Gastroesophageal sphincter (tissue), 4 donors: Measurements from ENCODE around the gene MTMR12. TPM values are rescaled to one million over a fixed set of nuclear protein-coding genes. Genes with fewer than 3 reads are reported as not detected.

Experiments
- ATAC-seq: fragments of 150-250 bp; one replicate; pipeline ENCODE4 v1.9.1; 2016; ENCODE audit warnings: mild to moderate bottlenecking, moderate library complexity
- H3K27ac ChIP-seq, 4 donors: fragments of 200-600 bp; sonication (generic) in 3 of 4; 1 replicate in 3 of 4; 2 replicates in 1 of 4; pipeline ENCODE4 v1.5.1; 2016 to 2019
- H3K27me3 ChIP-seq: fragments of 200-600 bp; sonication (generic); one replicate; pipeline ENCODE4 v1.5.1; 2019
- H3K36me3 ChIP-seq, 2 donors: fragments of 200-600 bp; sonication (generic); one replicate each; pipeline ENCODE4 v1.5.1; 2019; ENCODE audit warnings: control low read depth in 1 of 2
- H3K4me1 ChIP-seq, 3 donors: fragments of 200-600 bp; sonication (generic); 1 replicate in 2 of 3; 2 replicates in 1 of 3; pipeline ENCODE4 v1.5.1; 2016 to 2019; ENCODE audit warnings: control low read depth in 2 of 3
- H3K4me3 ChIP-seq, 2 donors: fragments of 200-600 bp; sonication (generic); one replicate each; pipeline ENCODE4 v1.5.1; 2019; ENCODE audit warnings: mild to moderate bottlenecking in 1 of 2, moderate library complexity in 1 of 2
- H3K9me3 ChIP-seq, 3 donors: fragments of 200-600 bp; sonication (generic); one replicate each; pipeline ENCODE4 v1.5.1; 2017 to 2019; ENCODE audit warnings: control low read depth in 2 of 3
- CTCF ChIP-seq, 4 experiments: fragments of 200-600 bp in 2 of 4; fragments of 450-650 bp in 2 of 4; sonication (generic) in 1 of 4; IDR thresholded peaks; one replicate each; pipeline ENCODE4 v1.5.1; 2017 to 2019; ENCODE audit warnings: antibody characterized with exemption in 4 of 4, mild to moderate bottlenecking in 2 of 4, moderate library complexity in 2 of 4
- EP300 ChIP-seq: sonication (generic); formaldehyde crosslinking; IDR thresholded peaks from one replicate; pipeline ENCODE4 v1.6.1; 2017; ENCODE audit warnings: antibody characterized with exemption, mild to moderate bottlenecking
- POLR2A ChIP-seq, 2 donors: fragments of 450-650 bp; IDR thresholded peaks; one replicate each; pipeline ENCODE4 v1.6.1; 2017; ENCODE audit warnings: antibody characterized with exemption in 2 of 2, mild to moderate bottlenecking in 2 of 2, moderate library complexity in 1 of 2
- POLR2AphosphoS5 ChIP-seq: sonication (generic); formaldehyde crosslinking; IDR thresholded peaks from one replicate; pipeline ENCODE4 v1.6.1; 2017; ENCODE audit warnings: antibody characterized with exemption
- WGBS, 2 donors: methylation state at CpG; one replicate each; pipeline ENCODE4 v1.1.5; 2018; ENCODE audit warnings: low coverage in 1 of 2; 5-methylcytosine and 5-hydroxymethylcytosine counted together
- total RNA-seq, 4 donors: library from RNA; depleted of rRNA; stranded (reverse); fragments of >200 nt; gene quantifications; one replicate each; pipeline ENCODE4 v1.1.0, GENCODE V29; 2016

Gene MTMR12
- total RNA-seq, 4 donors from 2014 or later, result 44.2 to 98.9 (median 68.5) TPM

DNA sequence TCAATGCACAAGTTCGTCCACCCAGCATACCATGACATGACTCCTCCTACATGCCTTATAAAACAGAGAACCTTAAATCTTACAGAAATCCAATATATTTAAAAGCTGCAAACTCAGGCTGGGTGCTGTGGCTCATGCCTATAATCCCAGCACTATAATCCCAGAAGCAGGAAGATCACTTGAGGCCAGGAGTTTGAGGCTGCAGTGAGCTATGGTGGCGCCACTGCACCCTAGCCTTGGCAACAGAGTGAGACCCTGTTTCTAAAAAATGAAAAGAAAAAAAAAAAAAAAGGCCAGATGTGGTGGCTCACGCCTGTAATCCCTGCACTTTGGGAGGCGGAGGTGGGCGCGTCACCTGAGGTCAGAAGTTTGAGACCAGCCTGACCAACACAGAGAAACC lies 68.7 kb downstream of the MTMR12 start:
- no peak for TF ChIP-seq CTCF (IDR thresholded peaks at IDR 0.05)
- TF ChIP-seq EP300, result no peak
- TF ChIP-seq POLR2A (IDR thresholded peaks at IDR 0.05), result no peak
- TF ChIP-seq POLR2AphosphoS5, result no peak
- peaks cover 3 to 90% of the 10 kb centered on the region in 2 donors for H3K36me3 ChIP-seq
- H3K4me3 ChIP-seq, result no peak overlapping the region
- 87 to 89% methylated on average over 3 to 5 of the region's 6 CpGs for WGBS, 2 donors
- peaks cover 0 to 21% (median 0%) of the 10 kb centered on the region in 3 donors for H3K4me1 ChIP-seq
- H3K9me3 ChIP-seq, result no peaks in the 10 kb centered on the region
- H3K27ac ChIP-seq, result no peak overlapping the region
- H3K27me3 ChIP-seq, result no peaks in the 10 kb centered on the region
- no peak for ATAC-seq

DNA sequence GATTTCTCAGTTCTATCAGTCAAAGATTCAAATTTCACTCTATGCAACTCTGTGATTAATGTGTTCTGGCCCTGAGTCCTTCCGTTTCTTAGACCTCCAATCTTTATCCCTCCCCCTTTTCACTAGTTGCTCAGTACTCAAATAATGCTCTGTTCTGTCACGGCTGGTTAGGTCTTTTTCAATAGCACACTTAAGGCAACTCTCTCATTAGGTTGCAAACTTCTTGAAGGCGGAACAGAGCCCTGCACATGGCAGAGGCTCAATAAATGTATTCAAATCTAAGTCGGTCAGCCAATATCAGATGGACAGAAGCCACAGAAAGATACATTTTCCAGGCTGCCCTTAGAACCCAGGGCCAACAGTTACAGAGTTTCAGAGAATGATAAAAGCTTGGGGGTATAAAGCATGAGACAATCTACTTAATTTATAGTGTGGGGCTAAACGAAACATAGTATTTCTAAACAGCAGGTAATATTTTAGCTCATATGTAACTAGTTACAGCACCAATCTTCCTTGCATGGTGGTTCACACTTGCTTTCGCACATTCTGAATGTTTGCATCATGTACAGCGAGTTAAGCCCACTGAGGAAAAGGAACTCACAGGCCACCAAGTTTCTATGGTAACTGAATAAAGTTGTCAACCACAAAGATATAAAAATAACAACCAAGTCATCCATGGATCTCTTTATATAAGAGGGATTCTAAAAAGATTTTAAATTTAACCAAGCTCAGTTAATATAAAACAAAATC lies 71.5 kb downstream of the MTMR12 start:
- Histone ChIP-seq H3K4me1 (peaks cover 0 to 21% (median 0%) of the 10 kb centered on the region in 3 donors), H3K4me3 (no peak overlapping the region), H3K27ac (peak overlapping the region in 2 of 4 donors; percentile 20 to 33), H3K9me3 (no peaks in the 10 kb centered on the region), H3K36me3 (peaks cover 0 to 90% of the 10 kb centered on the region in 2 donors), H3K27me3 (no peaks in the 10 kb centered on the region)
- no peak for ATAC-seq
- 65 to 80% methylated on average over 7 of the region's 7 CpGs for WGBS, 2 donors
- TF ChIP-seq EP300, result no peak
- TF ChIP-seq CTCF (IDR thresholded peaks at IDR 0.05), result no peak
- no peak for TF ChIP-seq POLR2AphosphoS5
- TF ChIP-seq POLR2A (IDR thresholded peaks at IDR 0.05), result no peak

GRCh38 chr5:32239385-32239784 lies 73.4 kb downstream of the MTMR12 start:
- Histone ChIP-seq H3K36me3 (peaks cover 0 to 92% of the 10 kb centered on the region in 2 donors), H3K27me3 (no peaks in the 10 kb centered on the region), H3K4me1 (peaks cover 0 to 24% (median 3%) of the 10 kb centered on the region in 3 donors), H3K9me3 (no peaks in the 10 kb centered on the region), H3K27ac (no peak overlapping the region), H3K4me3 (no peak overlapping the region)
- ATAC-seq, result no peak
- no peak for TF ChIP-seq EP300
- no peak for TF ChIP-seq CTCF (IDR thresholded peaks at IDR 0.05)
- TF ChIP-seq POLR2A (IDR thresholded peaks at IDR 0.05), result no peak
- TF ChIP-seq POLR2AphosphoS5, result no peak
- 85 to 90% methylated on average over 2 to 4 of the region's 5 CpGs for WGBS, 2 donors

GRCh38 chr5:32233696-32234447 lies 78.9 kb downstream of the MTMR12 start:
- no peak overlapping the region for H3K4me3 ChIP-seq
- H3K9me3 ChIP-seq, result no peaks in the 10 kb centered on the region
- peak overlapping the region in 3 of 4 donors; percentile 72 to 82 (median 73) for H3K27ac ChIP-seq
- peaks cover 0 to 68% of the 10 kb centered on the region in 2 donors for H3K36me3 ChIP-seq
- peaks cover 0 to 33% (median 11%) of the 10 kb centered on the region in 3 donors for H3K4me1 ChIP-seq
- peak; percentile 23 for ATAC-seq
- WGBS, 2 donors, result 65 to 69% methylated on average over 4 to 7 of the region's 10 CpGs
- H3K27me3 ChIP-seq, result no peaks in the 10 kb centered on the region
- TF ChIP-seq POLR2A (IDR thresholded peaks at IDR 0.05), result no peak
- TF ChIP-seq POLR2AphosphoS5, result no peak
- TF ChIP-seq CTCF (IDR thresholded peaks at IDR 0.05), result no peak
- TF ChIP-seq EP300, result no peak
